ENCODE data around the gene ATG14. TPM values are rescaled to one million over a fixed set of nuclear protein-coding genes. Genes with fewer than 3 reads are reported as not detected.
A peak's percentile ranks its signal among the peaks of the same experiment; 100 is the strongest.
"Not testable (repeated sequence)": the region's sequence is repeated elsewhere in the genome, so short reads cannot be mapped to it uniquely, and the experiment has no call there.

The ATG14 gene, protein sequence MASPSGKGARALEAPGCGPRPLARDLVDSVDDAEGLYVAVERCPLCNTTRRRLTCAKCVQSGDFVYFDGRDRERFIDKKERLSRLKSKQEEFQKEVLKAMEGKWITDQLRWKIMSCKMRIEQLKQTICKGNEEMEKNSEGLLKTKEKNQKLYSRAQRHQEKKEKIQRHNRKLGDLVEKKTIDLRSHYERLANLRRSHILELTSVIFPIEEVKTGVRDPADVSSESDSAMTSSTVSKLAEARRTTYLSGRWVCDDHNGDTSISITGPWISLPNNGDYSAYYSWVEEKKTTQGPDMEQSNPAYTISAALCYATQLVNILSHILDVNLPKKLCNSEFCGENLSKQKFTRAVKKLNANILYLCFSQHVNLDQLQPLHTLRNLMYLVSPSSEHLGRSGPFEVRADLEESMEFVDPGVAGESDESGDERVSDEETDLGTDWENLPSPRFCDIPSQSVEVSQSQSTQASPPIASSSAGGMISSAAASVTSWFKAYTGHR
- total RNA-seq = 1 to 10 TPM; 7.2 to 7.3 TPM

DNA sequence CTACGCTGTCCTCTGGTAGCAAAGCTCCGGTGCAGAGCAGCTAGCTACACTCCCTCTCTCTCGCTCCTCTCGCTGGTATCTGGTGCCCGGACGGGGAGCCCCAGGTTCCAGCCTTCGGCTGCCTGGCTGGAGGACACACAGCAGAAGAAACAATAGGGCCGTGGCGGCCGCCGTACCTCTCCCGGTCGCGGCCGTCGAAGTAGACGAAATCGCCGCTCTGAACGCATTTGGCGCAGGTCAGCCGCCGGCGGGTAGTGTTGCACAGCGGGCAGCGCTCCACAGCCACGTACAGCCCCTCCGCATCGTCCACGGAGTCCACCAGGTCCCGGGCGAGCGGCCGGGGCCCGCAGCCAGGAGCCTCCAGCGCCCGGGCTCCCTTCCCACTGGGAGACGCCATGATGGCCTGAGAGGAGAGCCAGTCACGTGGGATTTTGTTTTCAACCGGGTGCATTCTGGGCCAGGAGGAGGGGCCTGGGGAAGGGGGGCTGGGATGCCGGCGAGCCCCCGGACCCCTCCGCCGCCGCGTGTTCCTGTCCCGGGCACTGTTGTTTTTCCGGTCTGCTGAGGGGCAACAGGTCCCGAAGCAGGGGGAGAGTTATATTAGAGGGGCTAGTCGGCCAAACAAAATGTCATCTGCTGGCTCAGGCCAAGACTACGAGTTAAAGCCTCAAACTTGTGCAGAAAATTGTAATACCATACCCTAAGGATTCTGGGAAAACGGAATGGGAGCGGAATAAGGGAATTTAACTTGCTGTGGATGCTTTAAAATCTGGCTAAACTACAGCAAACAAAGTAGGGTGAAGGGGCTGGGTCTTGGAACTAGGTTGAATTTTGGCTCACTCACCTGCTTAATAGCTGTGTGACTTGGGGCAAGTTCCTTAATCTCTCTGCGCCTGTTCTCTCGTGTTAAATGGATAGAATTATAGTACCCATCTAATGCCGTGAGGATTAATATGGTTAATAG is at the start of gene ATG14:
TSS of gene ATG14 (minus strand) at position 405 of the 964 bp plus-strand sequence. CDS start at position 397, 8 bp downstream.
- Mint-ChIP-seq H3K4me1 (ENCODE audit: low read depth in 2 of 2) (peaks cover 14 to 18% of the 10 kb centered on the region in 2 donors), H3K9me3 (no peaks in the 10 kb centered on the region), H3K4me3 (peak within 1 kb of the TSS; percentile 48), H3K36me3 (no peaks in the 10 kb centered on the region), H3K27me3 (no peaks in the 10 kb centered on the region), H3K27ac (peak within 1 kb of the TSS; percentile 57 to 89)
- DNase-seq (ENCODE audit: low spot score) (peak; percentile 88), ATAC-seq (peak; percentile 98 to 99)

DNA sequence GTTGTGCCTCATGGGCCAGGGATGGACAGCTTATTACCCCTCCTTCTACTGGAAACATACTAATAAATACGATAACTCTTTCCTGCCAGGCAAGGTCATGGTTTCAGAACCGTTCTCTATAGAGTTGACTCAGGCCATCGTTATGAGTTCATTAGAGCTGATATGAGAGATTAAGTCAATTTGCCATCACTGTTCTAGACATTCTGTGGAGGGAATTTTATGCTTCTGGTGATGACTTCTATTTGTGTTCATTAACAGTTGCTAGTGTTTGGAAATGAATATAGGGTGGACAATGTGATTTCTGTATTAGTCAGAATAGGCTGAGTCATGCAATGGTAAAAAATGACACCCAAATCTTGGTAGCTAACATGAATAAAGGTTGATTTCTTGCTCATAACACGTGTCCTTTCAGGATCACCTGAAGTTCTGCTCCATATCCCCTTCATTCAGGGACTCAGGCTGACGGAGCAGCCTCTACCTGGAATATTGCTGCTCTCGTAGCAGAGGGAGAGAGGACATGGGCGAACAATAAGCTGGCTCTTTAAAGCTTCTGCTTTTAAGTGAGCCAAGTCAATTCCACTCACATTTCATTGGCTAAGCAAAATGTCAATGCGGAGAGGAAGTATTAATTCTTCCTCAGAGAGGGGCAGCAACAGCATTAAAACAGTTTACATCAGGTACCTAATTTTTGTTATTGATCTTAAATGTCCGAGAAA is 47.3 kb upstream of the ATG14 start:
- Mint-ChIP-seq H3K9me3 (no peaks in the 10 kb centered on the region), H3K27ac (peak overlapping the region in 1 of 2 donors; percentile 74), H3K27me3 (peaks cover 24 to 32% of the 10 kb centered on the region in 2 donors), H3K4me3 (peak overlapping the region; percentile 55), H3K4me1 (ENCODE audit: low read depth in 2 of 2) (peaks cover 4 to 19% of the 10 kb centered on the region in 2 donors), H3K36me3 (no peaks in the 10 kb centered on the region)
- peak; percentile 53 to 91 for ATAC-seq
- DNase-seq (ENCODE audit: low spot score) = no peak

DNA sequence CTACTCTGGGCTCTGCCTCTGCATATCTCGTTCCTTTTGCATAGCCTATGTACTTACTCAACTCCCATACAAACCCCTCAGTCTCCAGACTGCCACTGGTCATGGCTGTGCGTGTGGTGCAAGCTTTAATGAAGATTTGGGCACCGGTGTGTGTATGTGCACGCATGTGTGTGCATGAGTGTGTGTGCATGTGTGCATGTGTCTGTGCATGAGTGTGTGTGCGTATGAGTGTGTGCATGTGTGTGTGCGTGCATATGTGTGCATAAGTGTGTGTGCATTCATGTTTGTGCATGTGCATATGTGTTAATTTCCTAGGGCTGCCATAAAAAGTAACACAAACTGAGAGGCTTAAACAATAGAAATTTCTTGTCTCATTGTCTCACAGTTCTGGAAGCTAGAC is 45.9 kb upstream of the ATG14 start:
- peaks cover 21 to 28% of the 10 kb centered on the region in 2 donors for H3K27me3 Mint-ChIP-seq
- no peak overlapping the region for H3K4me3 Mint-ChIP-seq
- no peak overlapping the region for H3K27ac Mint-ChIP-seq
- no peak for DNase-seq (ENCODE audit: low spot score)
- no peak for ATAC-seq
- H3K4me1 Mint-ChIP-seq (ENCODE audit: low read depth in 2 of 2) = peaks cover 4 to 19% of the 10 kb centered on the region in 2 donors
- H3K36me3 Mint-ChIP-seq = no peaks in the 10 kb centered on the region
- H3K9me3 Mint-ChIP-seq = no peaks in the 10 kb centered on the region

DNA sequence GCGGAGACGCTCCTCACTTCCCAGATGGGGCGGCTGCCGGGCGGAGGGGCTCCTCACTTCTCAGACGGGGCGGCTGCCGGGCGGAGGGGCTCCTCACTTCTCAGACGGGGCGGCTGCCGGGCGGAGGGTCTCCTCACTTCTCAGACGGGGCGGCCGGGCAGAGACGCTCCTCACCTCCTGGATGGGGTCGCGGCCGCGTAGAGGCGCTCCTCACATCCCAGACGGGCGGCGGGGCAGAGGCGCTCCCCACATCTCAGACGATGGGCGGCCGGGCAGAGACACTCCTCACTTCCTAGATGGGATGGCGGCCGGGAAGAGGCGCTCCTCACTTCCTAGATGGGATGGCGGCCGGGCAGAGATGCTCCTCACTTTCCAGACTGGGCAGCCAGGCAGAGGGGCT is 44.8 kb upstream of the ATG14 start:
- ATAC-seq; H3K27ac Mint-ChIP-seq; H3K9me3 Mint-ChIP-seq; H3K4me3 Mint-ChIP-seq; H3K36me3 Mint-ChIP-seq; DNase-seq (ENCODE audit: low spot score): not testable (repeated sequence)
- Mint-ChIP-seq H3K27me3 (peaks cover 20% of the 10 kb centered on the region in 2 donors), H3K4me1 (ENCODE audit: low read depth in 2 of 2) (peaks cover 4 to 19% of the 10 kb centered on the region in 2 donors)

DNA sequence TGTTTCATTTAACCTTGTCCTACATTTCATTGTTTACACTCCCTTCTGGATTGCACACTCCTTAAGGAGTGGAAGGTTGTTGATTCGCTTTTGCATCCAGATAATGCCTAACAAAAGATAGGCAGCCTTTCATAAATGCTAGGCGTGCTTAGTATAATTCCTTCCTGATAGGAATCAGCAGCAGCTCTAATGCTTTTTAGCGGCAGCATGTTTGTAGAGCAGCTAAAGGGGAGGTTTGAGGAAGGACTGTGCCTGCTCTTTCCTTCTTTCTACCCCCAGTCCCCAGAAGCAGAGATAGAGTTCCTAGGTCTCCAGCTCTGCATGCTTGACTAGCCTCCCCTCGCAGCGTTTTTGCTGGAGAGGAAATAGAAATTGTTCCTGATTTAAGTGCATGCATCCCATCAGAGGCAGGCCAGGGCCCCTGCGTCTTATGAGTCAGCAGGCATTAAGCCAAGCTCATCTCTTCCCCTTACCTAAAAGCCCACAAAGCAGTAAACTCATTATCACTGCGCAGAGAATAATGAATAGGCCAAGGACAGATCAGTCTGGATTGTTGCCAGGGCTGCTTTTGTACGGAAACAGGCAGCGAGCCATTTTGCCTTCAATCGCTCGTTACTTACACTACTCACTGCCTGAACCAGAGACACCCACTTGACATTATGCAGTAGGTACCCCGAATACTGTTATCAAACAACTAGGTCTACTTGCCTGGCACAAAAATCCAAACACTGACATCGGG is 42.8 kb upstream of the ATG14 start:
- H3K27me3 Mint-ChIP-seq = peaks cover 12 to 14% of the 10 kb centered on the region in 2 donors
- H3K4me3 Mint-ChIP-seq = no peak overlapping the region
- no peaks in the 10 kb centered on the region for H3K9me3 Mint-ChIP-seq
- no peak for DNase-seq (ENCODE audit: low spot score)
- H3K27ac Mint-ChIP-seq = no peak overlapping the region
- H3K4me1 Mint-ChIP-seq (ENCODE audit: low read depth in 2 of 2) = peaks cover 4 to 17% of the 10 kb centered on the region in 2 donors
- ATAC-seq = no peak
- no peaks in the 10 kb centered on the region for H3K36me3 Mint-ChIP-seq

DNA sequence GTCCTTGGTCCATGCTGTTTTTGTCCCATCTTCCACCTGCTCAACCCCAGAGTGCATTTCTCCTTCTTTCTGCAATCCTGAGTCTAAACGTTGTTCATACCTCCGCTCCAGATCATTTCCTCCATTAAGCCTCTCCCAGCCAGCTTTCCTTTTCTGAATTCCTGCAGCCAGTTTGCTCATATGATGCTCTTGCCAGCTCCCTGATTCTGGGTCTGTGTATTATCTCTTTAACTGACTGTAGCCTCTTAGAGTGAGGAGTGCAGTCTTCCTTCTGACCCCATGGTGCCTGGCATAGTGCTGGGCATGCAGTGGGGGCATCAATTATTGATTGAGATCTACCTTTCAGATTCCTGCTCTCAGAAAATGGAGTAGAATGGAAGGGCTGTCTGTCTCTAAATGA is 40.3 kb upstream of the ATG14 start:
- H3K4me1 Mint-ChIP-seq (ENCODE audit: low read depth in 2 of 2) = no peaks in the 10 kb centered on the region
- ATAC-seq = no peak
- DNase-seq (ENCODE audit: low spot score) = no peak
- H3K4me3 Mint-ChIP-seq = no peak overlapping the region
- H3K27ac Mint-ChIP-seq = no peak overlapping the region
- H3K9me3 Mint-ChIP-seq = no peaks in the 10 kb centered on the region
- H3K36me3 Mint-ChIP-seq = no peaks in the 10 kb centered on the region
- peaks cover 9 to 14% of the 10 kb centered on the region in 2 donors for H3K27me3 Mint-ChIP-seq

DNA sequence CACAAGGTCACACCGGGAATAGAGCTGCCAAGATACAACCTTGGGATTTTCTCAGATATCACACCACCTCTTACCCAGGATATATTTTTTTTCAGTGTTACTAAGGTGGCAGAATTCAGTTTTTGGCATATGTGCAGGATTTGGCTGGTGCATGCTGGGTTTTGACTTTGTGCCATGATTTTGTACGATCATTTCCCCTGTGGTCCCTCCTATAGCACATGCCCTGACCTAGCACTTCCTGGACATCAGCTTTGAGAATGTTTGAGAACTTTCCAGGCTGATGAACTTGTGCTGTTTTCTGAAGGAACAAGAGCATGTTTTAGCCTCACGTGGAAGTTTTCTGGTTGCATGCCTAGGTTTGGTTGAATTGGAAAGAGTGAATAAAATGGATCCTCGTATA is 39.8 kb upstream of the ATG14 start:
- Mint-ChIP-seq H3K4me1 (ENCODE audit: low read depth in 2 of 2) (no peaks in the 10 kb centered on the region), H3K9me3 (no peaks in the 10 kb centered on the region), H3K27me3 (peaks cover 9 to 14% of the 10 kb centered on the region in 2 donors), H3K27ac (no peak overlapping the region), H3K36me3 (no peaks in the 10 kb centered on the region), H3K4me3 (no peak overlapping the region)
- DNase-seq (ENCODE audit: low spot score) (no peak), ATAC-seq (no peak)

DNA sequence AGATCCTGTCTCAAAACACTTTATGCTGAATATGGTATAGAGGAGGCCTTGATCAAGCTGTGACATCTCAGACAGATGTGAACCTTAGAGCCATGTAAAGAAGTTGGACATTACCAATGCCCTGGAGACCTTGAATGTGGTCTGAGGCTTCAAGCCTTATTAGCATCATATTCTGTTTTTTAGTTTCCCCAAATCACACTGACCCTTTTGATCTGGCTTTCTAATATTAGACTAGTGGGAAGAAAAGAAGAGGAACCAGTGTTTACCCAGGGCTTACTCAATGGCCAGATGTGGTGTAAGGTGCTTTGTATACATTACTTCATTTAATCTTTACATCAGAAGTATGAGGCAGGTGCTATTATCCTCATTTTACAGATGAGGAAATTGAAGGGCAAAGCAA is 39.4 kb upstream of the ATG14 start:
- DNase-seq (ENCODE audit: low spot score) (no peak), ATAC-seq (peak in 1 of 2 donors; percentile 43)
- H3K4me3 Mint-ChIP-seq = no peak overlapping the region
- H3K27me3 Mint-ChIP-seq = peaks cover 11 to 14% of the 10 kb centered on the region in 2 donors
- no peaks in the 10 kb centered on the region for H3K4me1 Mint-ChIP-seq (ENCODE audit: low read depth in 2 of 2)
- no peak overlapping the region for H3K27ac Mint-ChIP-seq
- no peaks in the 10 kb centered on the region for H3K36me3 Mint-ChIP-seq
- H3K9me3 Mint-ChIP-seq = no peaks in the 10 kb centered on the region

DNA sequence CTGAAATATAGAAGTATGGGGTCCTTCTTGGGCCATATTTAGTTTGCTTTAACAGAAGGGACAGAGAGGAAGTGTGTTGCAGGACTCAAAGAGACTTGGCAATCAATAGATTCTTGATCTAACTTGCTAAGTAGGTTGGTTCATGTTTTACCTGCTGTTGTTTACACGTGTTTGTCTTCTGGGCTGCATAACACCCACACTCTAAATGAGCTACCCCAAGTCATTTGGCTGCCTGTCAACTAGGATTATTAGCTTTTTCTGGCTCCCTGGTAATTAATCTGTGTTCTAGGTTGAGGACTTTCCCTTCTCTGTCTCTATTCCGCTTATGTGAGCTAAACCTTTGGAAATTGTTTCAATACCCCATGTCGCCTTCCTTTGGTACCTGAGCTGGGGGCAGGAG is 38.9 kb upstream of the ATG14 start:
- Mint-ChIP-seq H3K27me3 (peaks cover 11 to 14% of the 10 kb centered on the region in 2 donors), H3K4me3 (no peak overlapping the region), H3K9me3 (no peaks in the 10 kb centered on the region), H3K27ac (no peak overlapping the region), H3K4me1 (ENCODE audit: low read depth in 2 of 2) (no peaks in the 10 kb centered on the region), H3K36me3 (no peaks in the 10 kb centered on the region)
- no peak for ATAC-seq
- DNase-seq (ENCODE audit: low spot score) = no peak

DNA sequence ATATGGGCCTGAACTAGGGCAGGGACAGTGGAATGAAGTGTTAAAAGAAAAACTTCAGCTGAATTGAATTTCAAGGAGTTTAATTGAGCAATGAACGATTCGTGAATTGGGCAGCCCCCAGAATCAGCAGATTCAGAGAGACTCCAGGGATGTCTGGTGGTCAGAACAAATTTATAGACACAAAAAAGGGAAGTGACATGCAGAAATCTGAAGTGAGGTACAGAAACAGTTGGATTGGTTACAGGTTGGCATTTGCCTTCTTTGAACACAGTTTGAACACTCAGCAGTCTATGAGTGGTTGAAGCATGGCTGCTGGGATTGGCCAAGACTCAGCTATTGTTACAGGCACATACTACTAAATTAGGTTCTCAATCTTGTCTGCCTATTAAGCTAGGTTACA is 38.5 kb upstream of the ATG14 start:
- no peaks in the 10 kb centered on the region for H3K9me3 Mint-ChIP-seq
- ATAC-seq = no peak
- no peak overlapping the region for H3K4me3 Mint-ChIP-seq
- no peak overlapping the region for H3K27ac Mint-ChIP-seq
- H3K36me3 Mint-ChIP-seq = no peaks in the 10 kb centered on the region
- no peak for DNase-seq (ENCODE audit: low spot score)
- H3K27me3 Mint-ChIP-seq = peaks cover 11 to 14% of the 10 kb centered on the region in 2 donors
- no peaks in the 10 kb centered on the region for H3K4me1 Mint-ChIP-seq (ENCODE audit: low read depth in 2 of 2)

DNA sequence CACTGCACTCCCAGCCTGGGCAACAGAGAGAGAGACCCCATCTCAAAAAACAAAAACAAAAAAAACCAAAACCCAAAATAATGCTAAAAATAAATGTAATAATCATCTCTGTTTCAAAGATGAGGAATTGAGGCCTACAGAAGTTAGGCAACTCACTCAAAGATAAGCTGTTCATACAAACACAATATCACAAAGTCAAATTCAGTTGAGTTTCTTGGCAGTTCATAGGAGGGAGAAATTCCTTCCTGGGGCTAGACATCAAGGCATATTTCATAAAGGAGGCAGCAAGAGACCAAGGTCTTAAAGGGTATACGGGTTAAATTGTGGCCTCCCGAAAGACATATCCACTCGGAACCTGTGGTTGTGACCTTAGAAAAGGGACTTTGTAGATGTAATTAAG is 37.5 kb upstream of the ATG14 start:
- ATAC-seq (no peak), DNase-seq (ENCODE audit: low spot score) (no peak)
- Mint-ChIP-seq H3K36me3 (no peaks in the 10 kb centered on the region), H3K27ac (no peak overlapping the region), H3K9me3 (no peaks in the 10 kb centered on the region), H3K27me3 (peaks cover 5 to 8% of the 10 kb centered on the region in 2 donors), H3K4me1 (ENCODE audit: low read depth in 2 of 2) (no peaks in the 10 kb centered on the region), H3K4me3 (no peak overlapping the region)

DNA sequence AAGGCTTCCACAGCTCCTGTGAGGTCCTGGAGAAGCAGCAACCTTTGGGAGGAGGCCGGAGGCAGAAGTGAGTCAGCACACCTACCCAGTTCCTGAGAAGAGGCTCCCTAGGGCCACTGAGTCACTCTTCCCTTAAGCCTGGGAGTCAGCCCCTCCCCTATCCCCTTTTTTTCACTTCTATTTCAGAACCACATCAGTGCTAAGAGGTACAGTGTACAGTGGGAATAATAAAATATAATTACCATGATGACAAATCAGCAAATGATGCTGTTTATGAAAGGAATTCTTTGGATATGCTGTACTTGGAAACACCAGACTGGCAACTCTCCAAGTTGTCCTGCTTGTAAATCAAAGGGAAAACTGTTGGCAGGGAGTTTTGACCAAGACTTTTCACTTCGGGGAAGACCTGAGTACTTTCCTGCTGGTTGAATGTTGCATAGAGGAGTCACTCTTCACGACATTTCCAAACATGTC is 36.5 kb upstream of the ATG14 start:
- Mint-ChIP-seq H3K4me1 (ENCODE audit: low read depth in 2 of 2) (no peaks in the 10 kb centered on the region), H3K4me3 (no peak overlapping the region), H3K9me3 (no peaks in the 10 kb centered on the region), H3K36me3 (no peaks in the 10 kb centered on the region), H3K27me3 (peaks cover 0 to 5% of the 10 kb centered on the region in 2 donors), H3K27ac (no peak overlapping the region)
- DNase-seq (ENCODE audit: low spot score) (no peak), ATAC-seq (no peak)

DNA sequence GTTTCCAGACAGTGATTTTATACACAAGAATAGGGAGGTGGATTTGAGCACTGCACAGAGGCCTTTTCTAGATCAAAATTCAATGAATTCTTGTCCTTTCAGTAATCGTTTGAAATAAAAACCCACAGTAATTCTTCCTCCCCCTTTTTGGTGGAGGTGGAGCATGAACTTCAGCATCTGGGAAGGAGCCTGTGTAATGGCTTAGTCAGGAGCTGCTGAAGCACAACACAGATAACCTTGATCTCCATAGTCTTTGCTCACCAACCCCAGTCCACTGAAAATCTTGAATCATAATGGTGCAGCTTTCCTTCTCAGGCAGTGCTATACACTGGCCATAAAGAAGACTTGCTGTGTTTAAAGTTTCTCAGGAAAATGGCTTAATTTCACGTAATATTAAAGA is 35.2 kb upstream of the ATG14 start:
- Mint-ChIP-seq H3K27me3 (peaks cover 0 to 2% of the 10 kb centered on the region in 2 donors), H3K27ac (no peak overlapping the region), H3K4me1 (ENCODE audit: low read depth in 2 of 2) (no peaks in the 10 kb centered on the region), H3K9me3 (no peaks in the 10 kb centered on the region), H3K36me3 (no peaks in the 10 kb centered on the region), H3K4me3 (no peak overlapping the region)
- DNase-seq (ENCODE audit: low spot score) = no peak
- ATAC-seq = no peak

All from natural killer cell treated with Interleukin-12 subunit alpha and Interleukin-12 subunit beta and Interleukin-15 and Interleukin-18, amount 100 ng/mL, for 72 hours (primary cell).